GM19468 (cell line): ENCODE measurements around the gene GALNT10.

ENCODE experiments used
- ATAC-seq: cut with Tn5 transposase; IDR thresholded peaks from one replicate; pipeline ENCODE4 v1.9.1; 2021; ENCODE audit warnings: mild to moderate bottlenecking, moderate library complexity, moderate number of reproducible peaks; ENCODE audit not compliant: unreplicated experiment; ENCODE audit errors: extremely low read depth

GALNT10 gene

DNA sequence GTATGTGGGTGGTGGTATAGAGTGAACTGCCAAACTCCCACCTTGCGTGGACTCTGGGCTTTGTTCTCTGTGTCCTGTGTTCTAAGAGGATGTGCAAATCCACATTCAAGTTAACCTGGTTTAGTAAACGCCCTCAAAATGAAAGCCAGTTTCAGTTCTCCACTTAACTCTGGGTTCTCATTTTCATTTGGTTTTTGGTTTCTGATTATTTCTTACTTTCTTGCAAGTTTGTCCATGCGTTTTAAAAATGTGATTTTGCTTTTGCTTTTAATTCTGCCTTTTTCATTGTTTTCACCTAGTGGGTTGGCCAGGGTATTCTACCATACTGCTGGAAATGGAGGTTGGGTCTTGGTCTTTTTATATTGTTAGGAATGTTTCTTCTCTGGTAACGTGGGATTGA lies 38.2 kb downstream of the GALNT10 start:
- peak; percentile 93 for ATAC-seq

DNA sequence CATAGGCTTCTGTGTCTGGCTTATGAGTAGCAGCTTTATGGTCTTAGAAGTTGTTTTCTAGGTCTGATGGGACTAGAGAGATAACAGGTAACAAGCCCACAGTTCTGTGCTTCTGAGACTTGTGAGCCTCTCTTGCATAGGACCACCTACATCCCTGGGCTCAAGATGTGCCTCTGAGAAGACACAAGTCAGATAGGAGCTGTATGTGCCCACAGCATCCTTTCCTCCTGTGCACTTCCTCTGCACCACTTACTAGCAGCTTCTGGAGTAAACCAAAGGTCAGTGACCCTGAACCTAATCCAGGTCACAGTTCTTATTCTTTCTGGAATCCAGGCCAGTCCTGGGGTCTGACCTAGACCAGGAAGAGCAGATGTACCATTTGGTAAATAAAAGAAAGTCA lies 40.0 kb downstream of the GALNT10 start:
- no peak for ATAC-seq

DNA sequence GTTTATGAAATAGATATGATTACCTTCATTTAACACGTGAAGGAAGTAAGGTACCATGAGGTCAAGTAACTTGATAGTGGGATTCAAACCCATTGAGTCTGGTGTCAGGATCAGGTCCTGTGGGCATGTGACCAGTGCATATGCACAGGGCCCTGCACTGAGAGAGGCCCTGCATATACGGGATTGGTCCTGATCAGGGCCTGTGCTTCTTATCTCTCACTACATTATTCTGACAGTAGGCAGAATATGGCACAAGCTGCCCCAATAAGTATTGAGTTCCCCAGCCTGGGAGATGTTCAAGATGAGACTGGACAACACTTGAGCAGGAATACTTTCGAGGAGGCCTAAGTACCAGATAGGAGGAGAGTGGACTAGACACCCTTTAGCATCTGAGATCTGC lies 44.0 kb downstream of the GALNT10 start:
- ATAC-seq, result no peak

DNA sequence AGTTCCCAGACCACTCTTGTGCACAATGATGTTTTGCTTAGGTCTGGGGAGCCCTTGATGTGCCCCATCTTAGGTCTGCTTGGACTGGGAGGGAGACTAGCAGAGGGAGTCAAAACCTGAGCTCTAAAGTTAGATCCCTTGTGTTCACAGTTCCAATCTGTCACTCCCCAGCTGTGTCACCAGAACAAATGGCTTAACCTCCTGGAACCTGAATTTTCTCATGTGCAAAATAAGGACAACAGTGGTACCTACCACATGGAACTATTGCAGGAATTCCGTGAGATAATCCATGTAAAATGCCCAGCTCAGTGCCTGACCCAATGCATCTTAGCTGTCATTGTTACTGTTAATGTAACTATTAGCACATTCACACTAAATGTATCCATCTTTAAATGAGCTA lies 45.5 kb downstream of the GALNT10 start:
- ATAC-seq, result no peak

DNA sequence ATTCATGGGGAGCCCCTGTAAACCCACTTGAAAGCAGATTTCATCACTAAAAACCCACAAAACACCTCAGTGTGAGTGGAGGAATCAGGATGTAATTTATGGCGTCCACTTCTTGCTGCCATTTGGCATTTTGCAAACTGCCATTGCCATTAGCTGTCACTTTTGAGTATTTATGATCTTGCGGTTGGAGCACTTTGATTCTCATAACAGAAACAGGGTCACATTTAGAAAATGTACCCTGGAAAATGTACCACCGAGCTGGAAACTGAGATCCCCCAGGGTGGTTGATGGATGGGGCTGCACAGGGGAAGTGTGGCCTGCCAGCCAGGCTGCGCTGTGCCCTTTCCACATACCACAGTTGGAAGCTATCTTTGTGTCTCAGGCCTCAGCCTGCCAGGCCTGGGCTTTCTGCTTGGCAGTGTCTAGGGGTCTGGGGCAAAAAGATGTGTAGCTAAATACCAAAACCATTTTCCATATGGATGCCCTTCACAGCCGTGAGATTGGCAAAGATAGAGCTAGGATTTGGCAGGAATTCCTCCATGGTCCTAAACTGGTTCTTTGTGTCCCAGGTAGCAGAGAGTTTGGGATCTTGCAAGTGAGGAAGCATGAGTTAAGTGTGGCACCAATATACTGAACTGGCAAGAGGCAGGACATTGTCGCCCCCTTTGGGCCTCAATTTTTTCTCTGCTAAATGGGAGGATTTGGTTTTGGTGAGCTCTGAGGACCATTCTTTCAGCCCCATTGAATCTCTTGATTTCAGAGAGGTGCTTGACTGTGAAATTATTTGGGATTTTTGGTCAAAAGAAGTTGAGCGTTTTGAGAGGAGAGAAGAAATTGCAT lies 46.2 kb downstream of the GALNT10 start:
- ATAC-seq, result no peak

DNA sequence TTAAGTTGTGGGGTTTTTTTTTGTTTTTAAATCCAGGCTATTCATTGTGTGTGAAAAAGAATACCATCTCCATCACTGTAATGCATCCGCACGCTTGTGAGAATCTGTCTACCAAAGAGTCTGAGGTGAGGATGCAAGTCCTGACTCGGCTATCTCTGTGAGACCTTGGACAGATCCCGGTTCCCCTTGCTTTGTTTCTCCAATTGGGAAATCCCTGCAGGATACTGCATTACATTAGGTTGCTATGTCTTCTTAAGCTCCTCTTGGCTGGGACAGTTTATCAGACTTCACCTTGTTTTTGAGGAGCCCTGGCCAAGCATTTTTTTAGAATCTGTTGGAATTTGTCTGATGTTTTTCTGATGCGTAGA lies 46.8 kb downstream of the GALNT10 start:
- ATAC-seq, result no peak

DNA sequence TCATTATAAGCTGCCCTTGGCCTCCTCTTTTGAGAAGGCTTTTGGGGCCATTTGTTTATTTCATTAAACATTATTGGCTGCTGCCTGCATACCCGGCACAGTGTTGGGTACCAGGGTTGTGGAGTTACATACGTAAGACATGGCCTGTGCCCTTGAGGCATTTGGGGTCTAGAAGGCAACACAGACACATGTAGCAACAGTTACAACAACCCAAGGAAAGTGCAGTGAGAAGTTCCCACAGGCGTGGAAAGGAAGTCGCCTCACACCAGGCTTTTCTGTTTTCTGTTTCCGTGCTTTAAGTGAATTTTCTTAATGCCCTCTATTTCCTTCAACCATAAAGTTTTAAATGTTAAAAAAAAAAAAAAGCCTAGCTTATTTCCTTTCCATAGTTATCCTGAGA lies 47.4 kb downstream of the GALNT10 start:
- ATAC-seq, result no peak

DNA sequence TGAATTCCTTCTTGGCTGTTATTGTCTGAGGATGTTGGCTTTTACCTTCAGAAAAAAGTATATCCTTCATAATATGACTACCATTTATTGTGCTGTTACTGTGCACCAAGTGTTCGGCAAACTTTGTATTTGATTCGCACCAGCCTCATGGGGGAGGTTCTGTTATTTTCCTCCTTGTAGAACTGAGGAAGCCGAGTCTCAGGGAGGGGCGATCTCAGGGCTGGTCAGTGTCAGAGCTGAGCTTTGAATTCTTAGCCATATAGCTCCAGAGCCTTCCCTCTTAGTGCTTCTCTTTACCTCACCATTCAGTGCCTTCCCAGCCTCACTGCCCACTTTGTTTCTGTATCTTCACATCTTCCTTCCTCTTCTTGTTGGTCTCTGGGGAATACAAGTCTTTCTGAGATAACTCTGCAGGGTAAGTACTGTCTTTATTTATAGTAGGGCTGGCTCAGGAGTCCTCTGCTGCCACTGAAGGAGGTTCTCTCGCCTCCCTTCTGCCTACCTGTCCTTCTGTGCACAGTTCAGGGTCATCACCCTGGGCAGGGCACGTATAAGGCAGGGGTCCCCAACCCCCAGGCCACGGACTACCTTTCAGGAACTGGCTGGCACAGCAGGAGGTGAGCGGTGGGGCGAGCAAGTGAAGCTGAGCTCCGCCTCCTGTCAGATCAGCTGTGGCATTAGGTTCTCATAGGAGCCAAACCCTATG lies 48.4 kb downstream of the GALNT10 start:
- no peak for ATAC-seq

DNA sequence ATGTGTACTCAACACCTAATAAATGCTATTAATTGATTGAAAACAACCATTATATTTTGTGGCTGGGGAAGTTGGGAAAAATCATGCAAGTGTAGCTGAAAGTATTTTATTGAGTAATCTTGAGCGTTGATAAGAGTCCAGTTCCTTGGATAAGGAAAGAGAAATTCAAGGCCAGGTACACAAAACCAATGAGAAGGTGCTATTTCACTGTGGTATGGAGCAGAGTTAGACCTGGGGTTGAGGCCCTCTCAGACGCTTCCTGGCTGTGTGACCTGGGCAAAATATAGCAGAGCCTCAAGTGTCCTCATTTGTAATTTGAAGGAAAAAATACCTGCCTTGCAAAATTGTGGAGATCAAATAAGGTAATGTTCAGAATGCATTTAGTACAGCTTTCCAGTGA lies 50.1 kb downstream of the GALNT10 start:
- no peak for ATAC-seq

DNA sequence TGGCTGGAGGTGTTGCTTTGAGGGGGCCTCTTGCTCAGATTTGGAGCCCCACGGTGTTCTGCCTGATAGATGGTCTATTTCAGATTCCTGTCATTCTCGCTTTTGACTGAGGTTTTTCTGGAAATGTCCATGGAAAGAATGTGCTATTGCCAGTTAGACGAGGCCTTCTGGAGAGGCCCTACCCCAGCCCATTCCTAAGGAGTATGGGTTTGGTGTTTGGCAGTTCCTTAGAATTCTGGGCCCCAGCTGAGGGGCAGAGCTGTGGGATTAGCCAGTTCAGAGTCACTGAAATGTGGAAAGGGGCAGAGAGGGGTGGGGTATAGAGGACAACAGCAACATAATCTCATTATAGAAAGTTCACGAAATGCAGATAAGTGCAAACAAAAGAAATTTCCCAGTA lies 50.5 kb downstream of the GALNT10 start:
- no peak for ATAC-seq

DNA sequence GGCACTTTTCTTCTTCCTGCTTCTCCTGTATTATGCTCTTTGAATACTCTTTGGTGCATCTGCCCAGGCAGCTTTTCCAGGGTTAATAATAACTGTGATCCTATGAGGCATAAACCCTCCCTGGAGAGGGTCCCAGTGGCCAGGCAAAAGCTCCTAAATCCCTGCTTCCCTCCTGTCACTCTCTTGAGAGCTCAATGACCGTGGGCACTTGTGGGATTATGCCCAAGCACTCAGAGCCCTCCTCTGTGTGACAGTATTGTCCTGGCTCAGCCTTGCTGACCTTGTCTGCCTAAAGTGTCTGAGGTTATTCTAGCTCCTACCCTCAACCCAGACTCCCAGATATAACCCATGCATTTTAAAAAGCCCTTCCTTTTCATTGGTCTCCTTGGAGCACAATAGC lies 51.9 kb downstream of the GALNT10 start:
- no peak for ATAC-seq

DNA sequence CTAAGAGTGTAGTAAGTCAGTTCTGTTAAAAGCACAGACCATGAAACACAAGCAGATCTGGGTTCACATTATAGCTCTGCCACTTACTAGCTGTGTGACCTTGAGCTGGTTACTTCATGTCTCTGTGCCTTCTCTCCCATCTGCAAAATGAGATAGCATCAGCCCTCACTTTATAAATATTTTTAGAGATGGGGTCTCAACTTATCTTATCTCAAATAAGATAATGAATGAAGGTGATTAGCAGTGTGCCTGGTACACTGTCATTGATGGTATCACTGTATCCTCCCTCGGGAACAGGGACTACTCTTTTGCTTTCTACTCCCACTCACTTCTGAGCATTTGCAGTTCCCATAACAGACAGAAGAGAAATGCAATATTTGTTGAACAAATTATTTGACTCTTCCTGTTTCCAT lies 52.4 kb downstream of the GALNT10 start:
- no peak for ATAC-seq

DNA sequence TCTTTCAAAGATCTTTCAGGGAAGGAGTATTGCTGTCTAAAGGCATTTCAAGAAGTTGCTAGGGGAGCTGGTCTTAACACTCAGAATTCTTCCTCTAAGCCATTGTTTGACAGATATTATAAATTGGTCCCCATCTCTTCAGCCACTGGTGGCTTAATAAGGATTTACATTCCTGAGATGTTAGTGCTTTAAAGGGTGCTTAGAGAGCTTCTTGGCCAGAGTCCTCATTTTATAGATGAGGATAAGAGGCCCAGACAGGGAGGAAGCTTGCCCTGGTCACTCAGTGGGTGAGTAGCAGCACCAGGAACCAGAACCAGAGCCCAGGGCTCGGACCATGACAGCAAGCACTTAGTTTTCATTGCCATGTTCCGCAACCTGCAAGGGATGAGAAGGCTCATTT lies 53.2 kb downstream of the GALNT10 start:
- no peak for ATAC-seq

DNA sequence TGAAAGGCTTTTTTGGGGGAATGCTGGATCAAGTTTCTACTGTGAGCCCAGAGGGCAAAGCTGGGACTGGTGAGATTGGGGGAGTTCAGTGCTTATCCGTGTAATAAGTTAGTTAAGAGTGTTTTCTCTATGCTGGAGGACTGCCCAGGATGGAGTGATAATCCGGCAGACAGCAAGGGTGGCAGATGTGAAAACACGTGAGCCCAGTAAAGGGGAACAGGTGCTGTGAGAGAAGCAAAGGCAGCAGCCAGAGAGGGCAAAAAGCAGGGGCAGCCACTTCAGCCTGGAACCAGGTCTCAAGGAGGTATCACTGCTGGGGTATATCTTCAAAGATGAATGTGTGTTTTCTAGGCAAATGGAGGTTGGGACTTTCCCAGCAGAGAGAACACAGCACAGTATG lies 53.9 kb downstream of the GALNT10 start:
- ATAC-seq, result no peak

DNA sequence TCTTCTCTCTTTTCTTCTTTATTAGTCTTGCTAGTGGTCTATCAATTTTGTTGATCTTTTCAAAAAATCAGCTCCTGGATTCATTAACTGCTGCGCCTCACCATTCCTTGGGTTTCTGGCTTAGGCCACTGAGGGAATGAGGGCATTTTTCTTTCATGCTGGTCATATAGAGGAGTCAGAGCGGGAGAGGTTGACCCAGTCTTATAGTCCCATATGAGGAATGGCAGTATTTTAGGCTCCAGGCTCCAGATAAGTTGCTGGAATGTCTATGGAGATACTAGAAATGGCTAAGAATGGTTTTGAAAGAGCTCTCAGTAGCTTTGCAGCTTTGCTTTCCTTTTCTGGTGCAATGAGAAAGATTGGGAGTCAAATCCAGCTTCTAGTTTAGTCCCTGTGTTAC lies 58.2 kb downstream of the GALNT10 start:
- ATAC-seq, result no peak

DNA sequence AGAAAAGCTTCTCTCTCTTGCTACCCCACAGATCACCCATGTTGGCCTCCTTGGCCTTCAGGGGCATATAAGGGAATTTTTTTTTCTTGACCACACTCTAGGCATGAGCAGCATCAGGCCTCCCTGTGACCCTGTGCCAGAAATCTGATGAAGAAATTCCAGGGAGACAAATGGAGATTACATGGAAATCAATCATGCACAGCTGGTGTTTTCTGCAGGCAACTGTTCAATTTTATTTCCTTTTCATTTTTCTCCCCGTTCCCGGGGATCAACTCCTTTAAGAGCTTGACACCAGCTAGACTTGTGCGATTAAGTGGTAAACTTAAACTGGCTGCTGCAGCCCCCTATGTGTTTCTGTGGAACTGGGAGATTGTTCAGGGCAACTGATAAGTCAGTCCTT lies 59.3 kb downstream of the GALNT10 start:
- no peak for ATAC-seq

DNA sequence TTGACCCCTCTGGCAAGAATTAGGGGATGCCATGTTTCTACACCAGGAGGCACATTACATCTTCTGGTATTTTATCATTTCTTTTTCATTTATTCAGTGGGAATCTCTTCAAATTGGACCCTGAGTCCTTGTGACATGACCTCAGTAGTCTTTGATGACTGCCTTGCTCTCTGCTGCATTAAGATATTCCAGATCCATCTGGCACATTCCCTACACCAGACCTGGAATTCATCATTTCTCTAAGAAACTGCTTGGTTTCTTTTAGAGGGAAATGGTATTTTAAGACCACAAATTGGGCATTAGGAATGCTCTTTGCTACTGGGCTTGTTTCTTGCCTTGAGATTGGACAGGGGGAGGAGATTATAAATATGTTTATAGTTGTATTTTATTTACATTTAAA lies 61.0 kb downstream of the GALNT10 start:
- ATAC-seq, result no peak

DNA sequence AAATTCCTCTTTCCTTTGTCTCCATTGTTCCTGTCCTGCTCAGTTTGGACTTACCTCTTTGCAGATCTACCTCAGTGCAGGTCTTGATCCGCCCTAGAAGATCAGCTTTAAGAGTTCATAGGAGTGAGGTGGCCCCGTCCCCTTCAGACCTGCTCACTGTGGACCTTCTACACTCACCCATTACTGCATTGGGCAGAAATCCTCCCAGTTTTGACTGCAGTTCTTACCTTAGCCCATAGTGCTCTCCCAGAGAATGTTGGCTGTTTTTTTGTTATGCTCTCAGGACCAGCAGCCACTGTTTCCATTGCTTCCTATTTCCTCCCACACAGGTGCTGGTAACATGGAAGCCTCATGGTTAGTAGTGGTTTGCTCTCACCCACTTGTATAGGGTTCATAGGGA lies 63.3 kb downstream of the GALNT10 start:
- no peak for ATAC-seq

DNA sequence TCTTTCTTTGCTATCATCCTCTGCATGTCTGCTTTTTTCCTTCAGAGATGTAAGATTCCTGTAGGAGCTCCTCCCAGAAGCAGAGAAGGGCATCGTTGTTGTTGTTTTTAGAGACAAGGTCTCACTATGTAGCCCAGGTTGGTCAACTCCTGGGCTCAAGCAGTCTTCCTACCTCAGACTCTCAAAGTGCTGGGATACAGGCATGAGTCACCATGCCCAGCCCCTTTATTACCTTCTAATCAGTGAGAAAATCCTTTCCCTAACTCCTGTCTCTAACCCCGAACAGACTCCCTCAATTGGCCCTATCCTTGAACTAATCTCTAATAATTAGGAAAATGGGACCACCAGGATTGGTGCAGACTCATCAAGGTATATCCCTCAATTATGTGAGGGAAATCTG lies 64.4 kb downstream of the GALNT10 start:
- ATAC-seq, result no peak

DNA sequence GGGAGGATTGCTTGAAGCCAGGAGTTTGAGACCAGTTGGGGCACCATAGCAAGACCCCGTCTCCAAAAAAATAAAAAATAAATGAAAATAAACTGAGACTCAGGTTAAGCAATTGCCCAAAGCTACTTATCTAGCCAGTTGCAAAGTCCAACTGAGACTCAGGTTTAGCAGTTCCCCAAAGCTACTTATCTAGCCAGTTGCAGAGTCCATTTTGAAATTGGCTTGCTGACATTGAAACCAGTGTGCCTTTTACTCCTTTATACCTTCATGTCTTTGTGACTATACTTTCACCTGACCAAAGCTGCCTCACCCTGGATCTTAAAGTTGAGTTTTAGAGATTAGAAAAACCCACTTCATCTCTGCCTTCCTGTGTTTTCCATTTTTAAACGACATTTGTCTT lies 66.5 kb downstream of the GALNT10 start:
- ATAC-seq, result no peak

DNA sequence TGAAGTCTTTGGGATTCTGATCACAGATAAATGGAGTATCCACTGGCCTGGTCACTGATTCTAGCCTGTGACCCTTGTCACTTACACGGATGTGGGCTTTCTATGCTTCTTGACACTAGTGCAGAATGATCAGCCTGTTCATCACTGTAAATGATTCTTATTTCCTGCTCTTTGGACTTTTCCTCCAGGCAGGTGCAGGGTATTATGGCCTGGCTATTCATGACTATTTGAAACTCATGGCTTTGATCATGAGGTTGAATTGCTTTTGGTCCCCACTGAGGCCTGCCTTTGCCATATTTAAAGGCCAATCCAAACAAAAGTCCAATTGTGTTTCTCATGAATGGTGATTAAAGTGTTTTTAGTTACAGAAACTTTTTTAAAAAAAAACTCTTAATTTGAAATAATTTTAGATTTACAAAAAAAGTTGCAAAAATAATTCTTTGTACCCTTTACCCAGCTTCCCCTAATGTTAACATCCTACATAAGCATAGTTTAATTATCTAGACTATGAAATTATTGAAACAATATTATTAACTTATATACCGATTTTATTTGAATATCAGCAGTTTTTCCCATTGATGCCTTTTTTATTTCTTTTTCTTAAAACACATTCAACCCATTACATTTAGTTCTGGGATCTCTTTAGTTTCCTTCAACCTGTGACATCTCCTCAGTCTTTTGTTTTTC lies 68.1 kb downstream of the GALNT10 start:
- ATAC-seq, result no peak
